ENCODE results near the gene PKP2. TPM values are rescaled to one million over a fixed set of nuclear protein-coding genes. Genes with fewer than 3 reads are reported as not detected.

PKP2 gene
- total and polyA plus RNA-seq, 4 donors: 8.6 to 35.7 (median 12.8) TPM

- Histone ChIP-seq H3K4me1 (ENCODE audit: control insufficient read depth in 4 of 4, insufficient read depth in 4 of 4, low read length in 3 of 4) (peaks cover 0 to 2% (median 0%) of the 10 kb centered on the region in 4 donors), H3K27me3 (ENCODE audit: control insufficient read depth in 4 of 4, insufficient read depth in 4 of 4, low read length in 3 of 4) (no peaks in the 10 kb centered on the region), H3K9ac (ENCODE audit: low read depth in 1 of 2, low read length in 2 of 2) (no peak overlapping the region), H3K27ac (ENCODE audit: low read depth in 1 of 2, low read length in 2 of 2) (no peak overlapping the region), H3K4me3 (ENCODE audit: low read depth in 1 of 3, low read length in 3 of 3) (no peak overlapping the region), H3K36me3 (ENCODE audit: control insufficient read depth in 4 of 4, insufficient read depth in 3 of 4, low read depth in 1 of 4, low read length in 3 of 4) (no peaks in the 10 kb centered on the region), H3K9me3 (ENCODE audit: control insufficient read depth in 4 of 4, low read length in 3 of 4) (no peaks in the 10 kb centered on the region)
- 68% methylated on average over 8 of the region's 8 CpGs for WGBS
- no peak for DNase-seq (ENCODE audit: low spot score)
- no peak for TF ChIP-seq ATF3 (IDR thresholded peaks at IDR 0.05)
Measured at GRCh38 chr12:32920506-32921085, 24.0 kb upstream of the PKP2 start.

GRCh38 chr12:32918890-32919801, 22.6 kb upstream of the PKP2 start:
- Histone ChIP-seq H3K27ac (ENCODE audit: low read depth in 1 of 2, low read length in 2 of 2) (no peak overlapping the region), H3K27me3 (ENCODE audit: control insufficient read depth in 4 of 4, insufficient read depth in 4 of 4, low read length in 3 of 4) (no peaks in the 10 kb centered on the region), H3K9ac (ENCODE audit: low read depth in 1 of 2, low read length in 2 of 2) (no peak overlapping the region), H3K9me3 (ENCODE audit: control insufficient read depth in 4 of 4, low read length in 3 of 4) (no peaks in the 10 kb centered on the region), H3K4me1 (ENCODE audit: control insufficient read depth in 4 of 4, insufficient read depth in 4 of 4, low read length in 3 of 4) (peaks cover 0 to 2% (median 0%) of the 10 kb centered on the region in 4 donors), H3K36me3 (ENCODE audit: control insufficient read depth in 4 of 4, insufficient read depth in 3 of 4, low read depth in 1 of 4, low read length in 3 of 4) (no peaks in the 10 kb centered on the region), H3K4me3 (ENCODE audit: low read depth in 1 of 3, low read length in 3 of 3) (no peak overlapping the region)
- WGBS: 55% methylated on average over 11 of the region's 11 CpGs
- no peak for DNase-seq (ENCODE audit: low spot score)
- no peak for TF ChIP-seq RXRA (IDR thresholded peaks at IDR 0.05)
- peak; percentile 62 for TF ChIP-seq CTCF (IDR thresholded peaks at IDR 0.05; ENCODE audit: low read depth, low read length, missing input control)
- TF ChIP-seq RAD21 (IDR thresholded peaks at IDR 0.05): peak; percentile 92
- peak; percentile 13 for TF ChIP-seq FOXA1 (IDR thresholded peaks at IDR 0.05)
- TF ChIP-seq JUND (IDR thresholded peaks at IDR 0.05): no peak
- no peak for TF ChIP-seq TAF1 (conservative IDR thresholded peaks at IDR 0.05)
- TF ChIP-seq HNF4A (conservative IDR thresholded peaks at IDR 0.05): no peak

- no peak for DNase-seq (ENCODE audit: low spot score)
- no peak overlapping the region for H3K4me3 ChIP-seq (ENCODE audit: low read depth in 1 of 3, low read length in 3 of 3)
- H3K9me3 ChIP-seq (ENCODE audit: control insufficient read depth in 4 of 4, low read length in 3 of 4): no peaks in the 10 kb centered on the region
- no peak for TF ChIP-seq RAD21 (IDR thresholded peaks at IDR 0.05)
- TF ChIP-seq NR2F2 (IDR thresholded peaks at IDR 0.05): no peak
- no peak for TF ChIP-seq JUND (IDR thresholded peaks at IDR 0.05)
- TF ChIP-seq FOXA1 (IDR thresholded peaks at IDR 0.05): no peak
- TF ChIP-seq REST (IDR thresholded peaks at IDR 0.05): no peak
- no peak for TF ChIP-seq TAF1 (conservative IDR thresholded peaks at IDR 0.05)
- no peak for TF ChIP-seq ATF3 (IDR thresholded peaks at IDR 0.05)
- no peak for TF ChIP-seq HNF4A (conservative IDR thresholded peaks at IDR 0.05)
- TF ChIP-seq CTCF (IDR thresholded peaks at IDR 0.05; ENCODE audit: low read depth, low read length, missing input control): no peak
- no peak for TF ChIP-seq RXRA (IDR thresholded peaks at IDR 0.05)
- no peak for TF ChIP-seq YY1 (IDR thresholded peaks at IDR 0.05)
- no peak for TF ChIP-seq FOXA2 (IDR thresholded peaks at IDR 0.05)
- no peak for TF ChIP-seq MAX (IDR thresholded peaks at IDR 0.05)
- H3K27me3 ChIP-seq (ENCODE audit: control insufficient read depth in 4 of 4, insufficient read depth in 4 of 4, low read length in 3 of 4): no peaks in the 10 kb centered on the region
- H3K9ac ChIP-seq (ENCODE audit: low read depth in 1 of 2, low read length in 2 of 2): no peak overlapping the region
- peaks cover 0 to 2% (median 0%) of the 10 kb centered on the region in 4 donors for H3K4me1 ChIP-seq (ENCODE audit: control insufficient read depth in 4 of 4, insufficient read depth in 4 of 4, low read length in 3 of 4)
- no peak overlapping the region for H3K27ac ChIP-seq (ENCODE audit: low read depth in 1 of 2, low read length in 2 of 2)
- H3K36me3 ChIP-seq (ENCODE audit: control insufficient read depth in 4 of 4, insufficient read depth in 3 of 4, low read depth in 1 of 4, low read length in 3 of 4): no peaks in the 10 kb centered on the region
Measured at GRCh38 chr12:32917094-32917611, 20.6 kb upstream of the PKP2 start.

Measured in liver (tissue), 9 donors.